Activated T-cell treated with anti-CD3 and anti-CD28 coated beads for 24 hours (primary cell): Measurements from ENCODE around the gene SEMA4D.

Experiments used
- DNase-seq: peaks from one replicate; pipeline ENCODE4 v3.0.0-alpha.2; 2020; ENCODE audit warnings: low read depth

Gene SEMA4D

GRCh38 chr9:89368550-89368949, 129.4 kb downstream of the SEMA4D start:
- no peak for DNase-seq

- no peak for DNase-seq
Observed at GRCh38 chr9:89367726-89368437, 130.0 kb downstream of the SEMA4D start.

GRCh38 chr9:89367281-89367680, 130.6 kb downstream of the SEMA4D start:
- DNase-seq = no peak

GRCh38 chr9:89366711-89367110, 131.2 kb downstream of the SEMA4D start:
- no peak for DNase-seq

- no peak for DNase-seq
Observed at GRCh38 chr9:89365532-89365912, 132.4 kb downstream of the SEMA4D start.

- DNase-seq = no peak
Observed at GRCh38 chr9:89364666-89365531, 133.0 kb downstream of the SEMA4D start.

- no peak for DNase-seq
Observed at GRCh38 chr9:89363921-89364665, 133.8 kb downstream of the SEMA4D start.

- DNase-seq = no peak
Observed at GRCh38 chr9:89363311-89363670, 134.6 kb downstream of the SEMA4D start.

- DNase-seq = no peak
Observed at GRCh38 chr9:89362647-89363310, 135.1 kb downstream of the SEMA4D start.

GRCh38 chr9:89361816-89362646, 135.9 kb downstream of the SEMA4D start:
- no peak for DNase-seq

GRCh38 chr9:89361031-89361430, 136.9 kb downstream of the SEMA4D start:
- DNase-seq = no peak

- no peak for DNase-seq
Observed at GRCh38 chr9:89360465-89360864, 137.4 kb downstream of the SEMA4D start.

- no peak for DNase-seq
Observed at GRCh38 chr9:89359751-89360261, 138.1 kb downstream of the SEMA4D start.

- DNase-seq = no peak
Observed at GRCh38 chr9:89358985-89359384, 138.9 kb downstream of the SEMA4D start.

GRCh38 chr9:89358376-89358916, 139.5 kb downstream of the SEMA4D start:
- DNase-seq = no peak

GRCh38 chr9:89357331-89358197, 140.3 kb downstream of the SEMA4D start:
- no peak for DNase-seq

- no peak for DNase-seq
Observed at GRCh38 chr9:89356782-89357181, 141.1 kb downstream of the SEMA4D start.

- DNase-seq = no peak
Observed at GRCh38 chr9:89354471-89354870, 143.4 kb downstream of the SEMA4D start.

GRCh38 chr9:89353989-89354388, 143.9 kb downstream of the SEMA4D start:
- DNase-seq = no peak
